GM10266 (cell line): ENCODE results near the gene GRID2.

ENCODE experiments used
- DNase-seq: peaks from one replicate; pipeline ENCODE4 v3.0.0; 2012; ENCODE audit errors: extremely low spot score
- CTCF ChIP-seq: IDR thresholded peaks from 2 replicates; pipeline ENCODE4 v1.5.1; 2012; ENCODE audit warnings: mild to moderate bottlenecking, low read depth; ENCODE audit not compliant: control insufficient read depth, insufficient read depth; ENCODE audit errors: missing control alignments

GRID2 gene

DNA sequence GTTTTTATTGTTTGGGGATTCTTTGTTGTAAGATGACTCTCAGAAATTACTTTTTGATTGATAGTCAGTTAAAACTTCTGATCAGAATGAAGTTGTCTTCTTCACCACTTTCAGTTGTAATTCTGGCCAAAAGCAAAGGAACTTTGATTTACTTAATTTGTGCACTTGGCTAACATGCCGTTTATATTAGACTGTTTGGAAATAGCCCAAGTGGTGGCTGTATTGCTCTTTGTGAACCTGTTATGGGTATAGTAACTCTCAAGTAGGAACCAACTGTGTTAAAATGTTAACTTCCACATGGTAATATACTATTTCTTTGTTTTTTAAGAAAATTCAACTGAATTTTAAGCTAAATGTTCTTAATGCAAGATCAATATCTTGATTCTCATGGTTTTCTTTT, 581.9 kb downstream of the GRID2 start:
- TF ChIP-seq CTCF: no peak

GRCh38 chr4:92952426-92952825, 648.7 kb downstream of the GRID2 start:
- TF ChIP-seq CTCF: no peak
- no peak for DNase-seq

More for the DNA sequence above, 581.9 kb downstream of the GRID2 start:
- DNase-seq: no peak

- TF ChIP-seq CTCF: no peak
- no peak for DNase-seq
Measured at GRCh38 chr4:92952897-92953296, 649.1 kb downstream of the GRID2 start.

DNA sequence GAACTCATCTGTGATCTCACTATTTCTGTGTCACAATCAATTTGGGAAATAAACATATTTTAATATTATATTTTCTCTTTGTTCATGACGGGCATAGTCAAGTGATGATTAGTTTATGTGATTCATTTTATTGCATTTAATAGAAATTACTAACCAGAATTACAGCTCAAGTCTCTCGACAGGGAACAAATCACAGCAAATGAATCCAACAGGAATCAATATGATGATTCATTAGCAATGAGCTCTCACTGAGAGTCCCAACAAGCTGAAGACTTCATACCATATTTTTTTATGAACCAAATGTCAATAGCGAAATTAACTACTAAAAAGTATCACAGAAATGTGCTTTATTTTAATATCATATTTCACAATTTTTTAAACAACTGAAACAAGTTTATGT, 649.7 kb downstream of the GRID2 start:
- DNase-seq: no peak
- TF ChIP-seq CTCF: no peak

DNA sequence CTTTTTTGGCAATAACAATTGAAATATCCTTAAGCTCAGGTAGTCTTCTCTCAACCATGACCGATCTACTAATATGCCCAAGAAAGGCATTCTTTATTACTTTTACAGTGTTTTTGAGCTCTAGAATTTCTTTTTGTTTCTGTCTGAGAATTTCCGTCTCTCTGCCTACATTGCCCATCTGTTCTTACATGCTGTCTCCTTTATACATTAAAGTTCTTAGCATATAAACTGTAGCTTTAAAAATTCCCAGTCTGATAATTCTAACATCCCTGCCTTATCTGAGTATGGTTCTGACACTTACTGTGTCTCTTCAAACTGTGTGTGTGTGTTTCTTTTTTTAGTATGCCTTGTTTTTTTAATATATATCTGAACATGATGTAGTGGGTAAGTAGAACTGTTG, 658.1 kb downstream of the GRID2 start:
- DNase-seq: no peak
- TF ChIP-seq CTCF: no peak

- DNase-seq: no peak
- no peak for TF ChIP-seq CTCF
Measured at GRCh38 chr4:92962831-92963230, 659.1 kb downstream of the GRID2 start.

DNA sequence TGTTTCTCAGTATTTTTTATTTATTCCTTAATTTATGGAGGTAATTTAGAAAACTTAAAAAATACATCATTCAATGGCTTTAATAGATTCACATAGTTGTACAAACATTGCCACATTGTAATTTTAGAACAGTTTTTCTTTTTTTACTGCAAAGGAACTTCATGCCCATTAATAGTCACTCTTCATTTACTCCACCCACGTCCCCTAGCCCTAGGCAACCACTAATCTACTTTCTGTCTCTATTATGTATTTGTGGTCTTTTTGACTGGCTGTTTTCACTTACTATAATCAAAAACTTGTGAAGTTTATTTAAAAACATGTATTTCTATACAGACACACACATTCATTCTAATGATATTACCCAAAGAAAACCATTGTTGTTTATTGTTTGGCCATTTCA, 664.8 kb downstream of the GRID2 start:
- TF ChIP-seq CTCF: no peak

More for the DNA sequence above, 664.8 kb downstream of the GRID2 start:
- no peak for DNase-seq
